GM12873 (cell line): ENCODE data around the gene OR3A3.

ENCODE experiments used
- TF ChIP-seq, protein P1 (sequence below): IDR thresholded peaks from 2 replicates; pipeline ENCODE4 v1.5.1; 2012; ENCODE audit warnings: low read depth, mild to moderate bottlenecking, moderate library complexity, low read length, control low read depth; ENCODE audit not compliant: insufficient read depth; ENCODE audit errors: missing control alignments

Gene OR3A3

DNA sequence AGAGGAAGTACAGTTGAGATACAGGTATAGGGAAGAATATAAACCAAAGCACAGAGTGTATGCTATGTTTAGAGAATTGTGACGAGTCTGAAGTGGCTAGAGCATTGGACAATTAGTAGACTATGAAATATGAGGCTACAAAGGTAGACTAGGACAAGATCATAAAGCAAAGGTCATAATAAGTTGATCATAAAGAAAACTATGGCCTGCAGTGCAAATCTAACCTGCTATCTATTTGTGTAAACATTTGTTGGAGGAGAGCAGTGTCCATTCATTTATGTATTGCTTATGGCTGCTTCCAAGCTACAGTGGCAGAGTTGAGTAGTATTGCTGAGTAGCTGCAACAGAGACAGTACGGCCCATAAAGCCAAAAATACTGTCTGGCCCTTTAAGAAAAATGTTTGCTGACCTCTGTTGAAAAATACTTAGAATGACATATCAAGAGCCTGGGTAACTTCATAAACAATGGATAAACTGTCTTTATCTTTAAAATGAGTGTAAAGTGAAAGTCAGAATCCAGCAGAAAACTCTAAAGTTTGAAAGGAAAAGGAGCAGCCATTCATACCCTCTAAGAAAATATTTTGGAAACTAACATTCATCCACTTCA lies 37.0 kb downstream of the OR3A3 start:
- TF ChIP-seq, protein P1, sequence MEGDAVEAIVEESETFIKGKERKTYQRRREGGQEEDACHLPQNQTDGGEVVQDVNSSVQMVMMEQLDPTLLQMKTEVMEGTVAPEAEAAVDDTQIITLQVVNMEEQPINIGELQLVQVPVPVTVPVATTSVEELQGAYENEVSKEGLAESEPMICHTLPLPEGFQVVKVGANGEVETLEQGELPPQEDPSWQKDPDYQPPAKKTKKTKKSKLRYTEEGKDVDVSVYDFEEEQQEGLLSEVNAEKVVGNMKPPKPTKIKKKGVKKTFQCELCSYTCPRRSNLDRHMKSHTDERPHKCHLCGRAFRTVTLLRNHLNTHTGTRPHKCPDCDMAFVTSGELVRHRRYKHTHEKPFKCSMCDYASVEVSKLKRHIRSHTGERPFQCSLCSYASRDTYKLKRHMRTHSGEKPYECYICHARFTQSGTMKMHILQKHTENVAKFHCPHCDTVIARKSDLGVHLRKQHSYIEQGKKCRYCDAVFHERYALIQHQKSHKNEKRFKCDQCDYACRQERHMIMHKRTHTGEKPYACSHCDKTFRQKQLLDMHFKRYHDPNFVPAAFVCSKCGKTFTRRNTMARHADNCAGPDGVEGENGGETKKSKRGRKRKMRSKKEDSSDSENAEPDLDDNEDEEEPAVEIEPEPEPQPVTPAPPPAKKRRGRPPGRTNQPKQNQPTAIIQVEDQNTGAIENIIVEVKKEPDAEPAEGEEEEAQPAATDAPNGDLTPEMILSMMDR = no peak

DNA sequence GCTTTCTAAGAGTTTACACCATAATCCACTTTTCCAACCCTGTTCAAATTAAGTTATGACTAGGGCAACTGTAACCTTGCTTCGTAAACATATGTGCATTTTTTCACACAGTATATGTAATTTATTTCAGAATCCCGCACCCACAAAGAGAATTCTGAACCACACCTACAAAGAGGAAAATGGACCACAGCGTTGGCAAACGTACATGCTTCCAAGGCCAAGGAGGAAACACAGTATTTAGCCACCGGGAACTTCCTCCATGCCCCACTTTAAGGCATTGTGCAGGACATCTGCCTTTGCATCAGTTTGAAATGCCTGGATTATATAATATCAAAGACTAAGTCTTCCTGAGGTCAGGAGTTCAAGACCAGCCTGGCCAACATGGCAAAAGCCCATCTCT lies 58.4 kb downstream of the OR3A3 start:
- TF ChIP-seq, protein P1 = no peak

DNA sequence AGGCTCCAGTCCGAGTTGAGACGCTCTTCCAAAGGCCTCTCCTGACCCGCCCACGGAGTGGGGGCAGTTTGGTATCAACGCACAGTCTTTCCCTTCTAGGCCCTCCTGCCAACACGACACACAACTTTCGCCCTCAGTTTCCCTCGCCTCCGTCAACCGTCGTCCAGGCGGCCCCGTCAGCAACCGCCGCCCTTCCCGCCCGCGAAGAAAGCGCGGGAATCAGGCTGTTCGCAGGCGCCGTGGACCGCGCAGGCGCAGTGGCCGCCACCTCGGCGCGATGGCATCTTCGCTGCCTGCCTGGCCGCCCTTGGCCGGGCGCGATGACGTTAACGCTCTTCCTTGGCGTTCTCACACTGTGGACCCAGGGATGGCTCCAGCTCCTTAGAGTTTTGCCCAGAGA lies 60.4 kb downstream of the OR3A3 start, which contains the start of gene SPATA22:
SPATA22 (minus strand) TSS at position 221 of the 400 bp plus-strand sequence. CDS start 2,494 bp downstream, outside the sequence.
- TF ChIP-seq, protein P1 = no peak

DNA sequence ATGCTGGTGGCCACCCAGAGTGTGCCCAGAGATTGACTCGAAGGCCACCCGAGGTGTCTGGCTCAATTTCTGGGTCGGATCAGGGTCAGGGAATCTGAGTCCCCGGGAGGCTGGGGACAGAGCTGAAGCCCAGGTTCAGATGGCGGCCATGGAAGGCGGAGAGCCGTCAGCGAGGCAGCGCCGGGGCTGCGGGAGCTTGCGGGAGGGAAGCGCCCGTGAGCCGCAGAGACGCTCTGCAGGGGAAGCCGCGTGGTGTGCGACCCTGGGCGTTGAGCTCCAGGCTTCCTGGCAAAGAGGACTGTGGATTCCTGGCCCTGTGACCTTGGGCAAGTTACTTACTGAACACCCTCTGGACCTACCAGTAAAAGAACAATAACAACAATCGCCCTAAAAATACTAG lies 61.0 kb downstream of the OR3A3 start:
- TF ChIP-seq, protein P1 = no peak
